Fibroblast of villous mesenchyme (primary cell): ENCODE measurements around the gene GSG1L. TPM values are rescaled to one million over a fixed set of nuclear protein-coding genes. Genes with fewer than 3 reads are reported as not detected.

Experiments
- DNase-seq: peaks from one replicate; pipeline ENCODE4 v3.0.0-alpha.2; 2010; ENCODE audit warnings: low read depth
- H3K4me3 ChIP-seq: 2 replicates; pipeline ENCODE4 v1.5.1; 2011; ENCODE audit warnings: low read depth, mild to moderate bottlenecking, low read length
- total RNA-seq: library from RNA; depleted of rRNA; stranded (reverse); fragments of >200 nt; gene quantifications from 2 replicates; pipeline ENCODE4 v1.2.3, GENCODE V29; 2012
- TF ChIP-seq, protein P1 (sequence below): IDR thresholded peaks from 2 replicates; pipeline ENCODE4 v1.5.1; 2012; ENCODE audit warnings: low read depth, mild to moderate bottlenecking, low read length; ENCODE audit not compliant: insufficient read depth

Gene GSG1L
- total RNA-seq, 1 donor, result not detected

DNA sequence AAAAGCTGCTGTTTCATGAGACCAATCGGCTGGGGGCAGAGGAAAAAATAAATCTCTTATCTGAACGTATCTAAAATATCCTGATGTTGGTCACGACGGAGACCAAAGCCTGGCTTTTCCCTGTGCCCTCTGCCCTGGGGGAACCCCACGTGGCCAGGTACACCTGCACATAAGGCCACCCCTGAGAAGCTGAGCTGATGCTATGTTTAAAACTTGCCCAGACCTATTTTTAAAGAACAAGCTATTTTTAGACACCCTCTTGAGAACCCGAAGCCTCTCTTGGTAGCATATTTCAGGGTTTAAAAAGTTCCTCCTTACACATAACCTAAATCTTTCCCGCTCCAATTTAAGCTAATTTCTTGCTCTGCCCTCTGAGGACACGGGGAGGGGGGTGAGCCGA lies 210.4 kb downstream of the GSG1L start:
- no peak overlapping the region for H3K4me3 ChIP-seq
- TF ChIP-seq, protein P1, sequence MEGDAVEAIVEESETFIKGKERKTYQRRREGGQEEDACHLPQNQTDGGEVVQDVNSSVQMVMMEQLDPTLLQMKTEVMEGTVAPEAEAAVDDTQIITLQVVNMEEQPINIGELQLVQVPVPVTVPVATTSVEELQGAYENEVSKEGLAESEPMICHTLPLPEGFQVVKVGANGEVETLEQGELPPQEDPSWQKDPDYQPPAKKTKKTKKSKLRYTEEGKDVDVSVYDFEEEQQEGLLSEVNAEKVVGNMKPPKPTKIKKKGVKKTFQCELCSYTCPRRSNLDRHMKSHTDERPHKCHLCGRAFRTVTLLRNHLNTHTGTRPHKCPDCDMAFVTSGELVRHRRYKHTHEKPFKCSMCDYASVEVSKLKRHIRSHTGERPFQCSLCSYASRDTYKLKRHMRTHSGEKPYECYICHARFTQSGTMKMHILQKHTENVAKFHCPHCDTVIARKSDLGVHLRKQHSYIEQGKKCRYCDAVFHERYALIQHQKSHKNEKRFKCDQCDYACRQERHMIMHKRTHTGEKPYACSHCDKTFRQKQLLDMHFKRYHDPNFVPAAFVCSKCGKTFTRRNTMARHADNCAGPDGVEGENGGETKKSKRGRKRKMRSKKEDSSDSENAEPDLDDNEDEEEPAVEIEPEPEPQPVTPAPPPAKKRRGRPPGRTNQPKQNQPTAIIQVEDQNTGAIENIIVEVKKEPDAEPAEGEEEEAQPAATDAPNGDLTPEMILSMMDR, result no peak
- DNase-seq, result no peak

DNA sequence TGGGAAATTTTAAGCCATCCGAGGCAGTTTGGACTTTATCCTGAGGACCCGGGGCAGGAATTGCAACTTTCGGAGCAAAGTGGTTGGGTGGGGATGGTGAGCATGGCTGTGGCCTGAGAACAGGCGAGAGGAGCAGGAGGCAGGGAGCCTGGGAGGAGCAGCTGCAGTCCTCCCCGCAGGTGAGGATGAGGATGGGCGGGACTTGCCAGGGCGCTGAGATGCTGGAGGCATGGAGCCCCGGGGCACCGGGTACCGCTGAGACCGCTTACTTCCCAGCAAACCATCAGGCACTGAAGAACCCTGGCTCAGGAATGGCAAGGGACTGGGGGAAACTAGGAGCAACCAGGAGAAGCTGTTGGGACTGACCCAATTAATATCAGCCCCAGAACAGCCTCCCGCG lies 210.8 kb downstream of the GSG1L start:
- H3K4me3 ChIP-seq, result no peak overlapping the region
- TF ChIP-seq, protein P1, result no peak
- DNase-seq, result no peak

DNA sequence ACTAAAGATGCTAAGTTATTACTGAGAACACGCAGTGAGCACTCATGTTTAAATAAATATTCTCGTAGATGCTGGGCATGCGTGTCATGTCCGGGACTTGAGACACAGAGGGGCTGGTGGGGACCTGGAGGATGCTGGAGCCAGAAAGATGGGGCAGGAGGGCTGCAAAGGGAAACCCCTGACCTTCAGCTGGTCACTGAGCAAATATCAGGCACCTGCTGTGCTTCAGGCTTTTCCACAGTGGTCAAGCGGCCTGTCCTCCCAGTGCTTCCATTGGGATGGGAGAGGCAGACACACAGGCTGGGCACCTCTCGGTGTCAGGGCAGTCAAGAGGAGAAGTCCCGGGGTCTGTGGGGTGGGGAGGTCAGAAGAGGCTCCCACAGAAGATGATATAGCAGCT lies 211.4 kb downstream of the GSG1L start:
- TF ChIP-seq, protein P1, result no peak
- DNase-seq, result no peak
- no peak overlapping the region for H3K4me3 ChIP-seq

DNA sequence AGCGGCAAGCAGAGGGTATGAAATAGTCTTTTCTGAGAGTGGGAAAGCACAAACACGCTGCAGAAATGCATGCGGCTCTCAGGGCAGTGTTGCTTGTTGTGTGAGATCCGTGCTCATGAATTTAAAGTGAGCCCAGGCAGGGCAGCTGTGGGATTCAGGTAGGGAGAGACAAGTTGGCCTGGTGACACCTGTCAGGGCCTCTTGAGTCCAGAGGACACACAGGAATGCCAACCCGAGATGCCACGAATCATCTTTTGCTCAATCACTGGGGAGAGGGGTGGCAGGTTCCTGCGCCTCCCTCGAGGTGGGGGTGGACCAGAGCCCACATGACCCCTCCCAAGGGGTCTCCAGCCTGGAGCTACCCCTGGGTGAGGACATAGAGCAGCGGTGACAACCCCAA lies 211.9 kb downstream of the GSG1L start:
- DNase-seq, result no peak
- TF ChIP-seq, protein P1, result no peak
- H3K4me3 ChIP-seq, result no peak overlapping the region

DNA sequence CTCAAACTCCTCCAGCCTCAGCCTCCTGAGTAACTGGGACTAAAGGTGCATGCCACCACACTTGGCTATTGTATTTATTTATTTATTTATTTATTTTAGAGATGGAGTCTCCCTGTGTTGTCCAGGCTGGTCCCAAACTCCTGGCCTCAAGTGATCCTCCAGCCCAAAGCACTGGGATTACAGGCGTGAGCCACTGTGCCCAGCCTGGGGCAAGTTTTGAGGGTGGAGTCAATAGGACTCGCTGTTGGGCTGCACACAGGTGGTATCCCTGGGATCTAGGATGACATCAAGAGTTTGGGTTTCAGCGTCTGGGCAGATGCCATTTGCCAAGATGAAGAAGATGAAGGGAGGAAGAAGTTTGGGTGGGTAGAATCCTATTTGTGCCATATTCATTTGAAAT lies 213.9 kb downstream of the GSG1L start:
- TF ChIP-seq, protein P1, result no peak
- no peak for DNase-seq
- no peak overlapping the region for H3K4me3 ChIP-seq

DNA sequence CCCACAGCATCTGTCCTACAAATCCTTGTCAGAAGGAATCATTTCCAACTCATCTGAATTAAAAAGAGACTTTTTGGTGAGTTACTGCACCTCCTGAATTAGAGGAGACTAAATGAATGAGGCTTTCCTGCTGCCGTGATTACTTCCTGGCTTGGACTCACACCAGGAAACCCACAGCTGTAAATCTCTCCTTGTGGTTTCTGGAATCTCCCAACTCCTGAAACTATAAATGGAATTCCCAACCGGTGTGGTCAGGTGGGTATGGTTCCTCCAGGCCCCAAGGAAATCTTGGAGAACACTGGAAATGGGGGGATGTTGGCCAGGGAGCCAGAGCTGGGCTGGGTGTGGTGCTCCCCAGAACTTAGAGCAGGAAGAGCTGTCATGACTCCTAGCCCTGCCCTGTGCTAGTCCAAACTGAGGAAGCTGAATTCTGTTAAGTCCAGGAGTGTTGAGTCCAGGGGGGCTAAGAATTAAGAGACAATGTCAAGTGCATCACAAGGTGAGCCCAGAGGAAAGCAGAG lies 216.4 kb downstream of the GSG1L start:
- no peak overlapping the region for H3K4me3 ChIP-seq
- peak; percentile 24 for DNase-seq

DNA sequence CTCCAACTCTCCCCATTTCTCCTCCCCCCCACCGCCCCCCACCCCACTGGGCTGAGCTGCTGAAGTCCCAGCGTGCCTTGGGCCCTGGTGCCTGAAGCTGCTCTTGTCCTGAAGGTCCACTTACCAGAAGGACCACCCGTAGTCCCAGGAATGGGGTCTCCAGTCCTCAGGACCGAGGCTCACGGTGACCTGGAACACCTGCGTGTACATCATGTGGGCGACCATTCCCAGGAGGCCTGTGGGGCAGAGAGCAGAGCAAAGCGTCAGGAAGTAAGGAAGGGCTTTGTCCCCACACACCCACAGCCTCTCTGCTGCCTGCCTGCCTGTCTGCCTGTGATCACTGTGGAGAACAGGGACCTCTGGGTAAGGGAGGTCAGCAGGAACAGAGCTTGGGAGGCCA lies 218.7 kb downstream of the GSG1L start:
- no peak for DNase-seq
- H3K4me3 ChIP-seq, result no peak overlapping the region
- TF ChIP-seq, protein P1, result no peak

More for the DNA sequence above, 216.4 kb downstream of the GSG1L start:
- TF ChIP-seq, protein P1, result no peak
